Keratinocyte (primary cell): Measurements from ENCODE around the gene NXNL1. TPM values are rescaled to one million over a fixed set of nuclear protein-coding genes. Genes with fewer than 3 reads are reported as not detected.

ENCODE experiments used
- DNase-seq: peaks from one replicate; pipeline ENCODE4 v3.0.0-alpha.2; 2011; ENCODE audit warnings: low read depth, missing footprints, low spot score
- FAIRE-seq: peaks from 2 replicates; lab custom pipeline; 2011; peaks lifted over from hg19 to GRCh38; lab: Jason Lieb, UNC
- H2AFZ ChIP-seq: 2 replicates; pipeline ENCODE4 v1.6.0; 2012; ENCODE audit warnings: low read length, control low read depth, inconsistent platforms; ENCODE audit not compliant: control insufficient read depth
- H3K27ac ChIP-seq: 2 replicates; pipeline ENCODE4 v1.5.1; 2011; ENCODE audit warnings: low read length; ENCODE audit not compliant: control insufficient read depth, insufficient read depth
- H3K27me3 ChIP-seq: 3 replicates; pipeline ENCODE4 v1.6.0; 2011; ENCODE audit warnings: low read length; ENCODE audit not compliant: control insufficient read depth, insufficient read depth; ENCODE audit errors: extremely low read depth
- H3K36me3 ChIP-seq, 2 experiments: 2 replicates in 1 of 2; 3 replicates in 1 of 2; pipeline ENCODE4 v1.5.1; 2011; ENCODE audit warnings: low read length in 2 of 2, mild to moderate bottlenecking in 1 of 2; ENCODE audit not compliant: control insufficient read depth in 2 of 2, insufficient read depth in 2 of 2; ENCODE audit errors: extremely low read depth in 1 of 2
- H3K4me1 ChIP-seq: 3 replicates; pipeline ENCODE4 v1.5.1; 2011; ENCODE audit warnings: low read length; ENCODE audit not compliant: control insufficient read depth, insufficient read depth; ENCODE audit errors: extremely low read depth
- H3K4me2 ChIP-seq: 3 replicates; pipeline ENCODE4 v1.6.0; 2011; ENCODE audit warnings: low read depth, low read length; ENCODE audit not compliant: control insufficient read depth, insufficient read depth; ENCODE audit errors: extremely low read depth
- H3K4me3 ChIP-seq, 3 experiments: fragments of 200-600 bp in 1 of 3; sonication (generic) in 1 of 3; 2 replicates in 2 of 3; 3 replicates in 1 of 3; pipeline ENCODE4 v1.5.1; 2011 to 2016; ENCODE audit warnings: low read length in 3 of 3, mild to moderate bottlenecking in 3 of 3, control low read depth in 2 of 3, inconsistent platforms in 1 of 3, low read depth in 1 of 3, mixed read lengths in 1 of 3, mixed run types in 1 of 3, moderate library complexity in 1 of 3; ENCODE audit not compliant: control insufficient read depth in 2 of 3, insufficient read depth in 2 of 3; ENCODE audit errors: extremely low read depth in 1 of 3
- H3K79me2 ChIP-seq: 2 replicates; pipeline ENCODE4 v1.6.0; 2012; ENCODE audit warnings: low read length; ENCODE audit not compliant: control insufficient read depth, insufficient read depth
- H3K9ac ChIP-seq: 3 replicates; pipeline ENCODE4 v1.6.0; 2011; ENCODE audit warnings: low read length; ENCODE audit not compliant: control insufficient read depth, insufficient read depth; ENCODE audit errors: extremely low read depth
- H3K9me1 ChIP-seq: 3 replicates; pipeline ENCODE4 v1.6.0; 2011; ENCODE audit warnings: low read length; ENCODE audit not compliant: control insufficient read depth, insufficient read depth; ENCODE audit errors: extremely low read depth
- H3K9me3 ChIP-seq: 2 replicates; pipeline ENCODE4 v1.5.1; 2012; ENCODE audit warnings: low read depth, low read length; ENCODE audit not compliant: control insufficient read depth
- H4K20me1 ChIP-seq: 3 replicates; pipeline ENCODE4 v1.6.0; 2011; ENCODE audit warnings: low read length; ENCODE audit not compliant: control insufficient read depth, insufficient read depth; ENCODE audit errors: extremely low read depth
- CTCF ChIP-seq, 3 experiments: IDR thresholded peaks in 1 of 3; conservative IDR thresholded peaks in 1 of 3; optimal IDR thresholded peaks in 1 of 3; 2 replicates in 2 of 3; 3 replicates in 1 of 3; pipeline versions ENCODE3 to v1.5.1; 2011; ENCODE audit warnings: low read length in 3 of 3, mild to moderate bottlenecking in 3 of 3, moderate library complexity in 2 of 3, control low read depth in 1 of 3, inconsistent platforms in 1 of 3; ENCODE audit not compliant: insufficient read depth in 2 of 3; ENCODE audit errors: extremely low read depth in 1 of 3
- EZH2 ChIP-seq: IDR thresholded peaks from one replicate; pipeline ENCODE4 v1.6.1; 2012; ENCODE audit warnings: inconsistent platforms, mild to moderate bottlenecking, low read length, moderate library complexity
- dilution Hi-C: fragments of 300-500 bp; cut with MboI; formaldehyde crosslinking; loops from one replicate; pipeline ENCODE4 v1.7.0; 2020; ENCODE audit warnings: low sequenced_read_pairs; ENCODE audit not compliant: extremely low pct_ligation_motif_present
- polyA plus RNA-seq, 5 experiments: library from polyadenylated mRNA; depleted of rRNA in 3 of 5; stranded (reverse) in 3 of 5; stranded (forward) in 1 of 5; unstranded in 1 of 5; fragments of >200 nt; gene quantifications; 1 replicate in 1 of 5; 2 replicates in 3 of 5; 3 replicates in 1 of 5; pipeline versions ENCODE4 v1.2.1 to v1.2.3, GENCODE V29; 2011 to 2012; ENCODE audit warnings: missing spikeins in 2 of 5, low read depth in 1 of 5, low replicate concordance in 1 of 5

Gene NXNL1
- polyA plus RNA-seq, 1 donor (not counting 4 experiments of a cell fraction or from before 2014, with no cell fraction given): not detected

- Histone ChIP-seq H2AFZ (no peak overlapping the region), H3K9me3 (no peaks in the 10 kb centered on the region), H3K27me3 (no peaks in the 10 kb centered on the region), H4K20me1 (peaks cover 7% of the 10 kb centered on the region), H3K4me2 (no peak overlapping the region), H3K27ac (no peak overlapping the region), H3K9me1 (no peaks in the 10 kb centered on the region), H3K79me2 (no peaks in the 10 kb centered on the region), H3K4me3 (no peak overlapping the region), H3K9ac (no peak overlapping the region), H3K4me1 (no peaks in the 10 kb centered on the region), H3K36me3 (peaks cover 0 to 7% of the 10 kb centered on the region in 2 experiments)
- TF ChIP-seq EZH2 (no peak), CTCF (optimal IDR thresholded peaks at IDR 0.05 in 1 of 3, IDR thresholded peaks at IDR 0.05 in 1 of 3, conservative IDR thresholded peaks at IDR 0.05 in 1 of 3; ENCODE audit: extremely low read depth in 1 of 3, insufficient read depth in 2 of 3, low read length in 3 of 3) (no peak)
- FAIRE-seq: no peak
- dilution Hi-C loops: no loop called here
- DNase-seq: no peak
Measured at GRCh38 chr19:17495639-17496296, 35.0 kb upstream of the NXNL1 start.

- Histone ChIP-seq H3K36me3 (peaks cover 0 to 3% of the 10 kb centered on the region in 2 experiments), H3K9ac (no peak overlapping the region), H2AFZ (no peak overlapping the region), H3K27ac (no peak overlapping the region), H3K27me3 (no peaks in the 10 kb centered on the region), H3K4me2 (no peak overlapping the region), H3K9me3 (no peaks in the 10 kb centered on the region), H3K79me2 (no peaks in the 10 kb centered on the region), H4K20me1 (peaks cover 7% of the 10 kb centered on the region), H3K4me3 (no peak overlapping the region), H3K9me1 (no peaks in the 10 kb centered on the region), H3K4me1 (peaks cover 12% of the 10 kb centered on the region)
- TF ChIP-seq CTCF (optimal IDR thresholded peaks at IDR 0.05 in 1 of 3, IDR thresholded peaks at IDR 0.05 in 1 of 3, conservative IDR thresholded peaks at IDR 0.05 in 1 of 3; ENCODE audit: extremely low read depth in 1 of 3, insufficient read depth in 2 of 3, low read length in 3 of 3): no peak
- TF ChIP-seq EZH2: no peak
- no peak for FAIRE-seq
- DNase-seq: no peak
- dilution Hi-C loops: no loop called here
Measured at GRCh38 chr19:17491287-17491686, 30.6 kb upstream of the NXNL1 start.
